IPS-18a (cell line): ENCODE measurements around the gene GAPVD1.
"Not testable (repeated sequence)": the region's sequence is repeated elsewhere in the genome, so short reads cannot be mapped to it uniquely, and the experiment has no call there.

ENCODE experiments used
- H3K27ac ChIP-seq: one replicate; pipeline ENCODE4 v1.5.1; 2013; ENCODE audit warnings: low read length
- H3K27me3 ChIP-seq: one replicate; pipeline ENCODE4 v1.6.1; 2013; ENCODE audit warnings: mild to moderate bottlenecking, low read length; ENCODE audit not compliant: control insufficient read depth, insufficient read depth
- H3K36me3 ChIP-seq: one replicate; pipeline ENCODE4 v1.6.1; 2013; ENCODE audit warnings: low read depth, low read length; ENCODE audit not compliant: control insufficient read depth
- H3K4me1 ChIP-seq: one replicate; pipeline ENCODE4 v1.6.1; 2013; ENCODE audit warnings: low read depth, low read length; ENCODE audit not compliant: control insufficient read depth
- H3K4me3 ChIP-seq: one replicate; pipeline ENCODE4 v1.5.1; 2013; ENCODE audit warnings: low read length
- H3K9ac ChIP-seq: one replicate; pipeline ENCODE4 v1.6.1; 2013; ENCODE audit warnings: mild to moderate bottlenecking, low read length, moderate library complexity
- H3K9me3 ChIP-seq: one replicate; pipeline ENCODE4 v1.6.1; 2013; ENCODE audit warnings: low read depth, low read length; ENCODE audit not compliant: control insufficient read depth

Gene GAPVD1

DNA sequence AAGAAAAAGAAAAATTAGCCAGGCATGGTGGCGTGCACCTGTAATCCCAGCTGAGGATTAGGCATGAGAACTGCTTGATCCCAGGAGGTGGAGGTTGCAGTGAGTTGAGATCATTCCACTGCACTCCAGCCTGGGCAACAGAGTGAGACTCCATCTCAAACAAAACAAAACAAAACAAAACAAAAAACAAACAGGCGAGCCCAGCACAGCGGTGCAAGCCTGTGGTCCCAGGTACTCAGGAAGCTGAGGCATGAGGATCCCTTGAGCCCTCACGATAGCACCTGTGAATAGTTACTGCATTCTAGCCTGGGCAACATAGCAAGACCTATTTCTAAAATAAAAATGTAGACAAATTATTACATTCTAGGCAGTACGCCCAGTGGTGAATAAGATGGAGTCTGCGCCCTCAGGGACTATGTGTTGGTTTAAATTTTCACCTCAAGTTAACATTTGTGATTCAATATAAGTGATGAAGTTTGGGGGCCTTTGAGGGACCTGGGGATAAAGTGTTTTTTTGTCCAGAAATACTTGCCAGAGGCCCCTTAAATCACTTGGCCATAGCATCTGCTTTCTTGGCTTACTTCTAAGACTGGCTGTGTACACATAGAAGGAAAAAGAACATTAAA is 3.4 kb upstream of the GAPVD1 start:
- Histone ChIP-seq H3K9me3 (no peaks in the 10 kb centered on the region), H3K9ac (no peak overlapping the region), H3K4me3 (no peak overlapping the region), H3K27me3 (no peaks in the 10 kb centered on the region), H3K27ac (no peak overlapping the region), H3K36me3 (no peaks in the 10 kb centered on the region), H3K4me1 (peaks cover 2% of the 10 kb centered on the region)

- Histone ChIP-seq H3K4me1 (peaks cover 2% of the 10 kb centered on the region), H3K9me3 (no peaks in the 10 kb centered on the region), H3K36me3 (no peaks in the 10 kb centered on the region), H3K27me3 (no peaks in the 10 kb centered on the region), H3K27ac (no peak overlapping the region), H3K9ac (no peak overlapping the region), H3K4me3 (no peak overlapping the region)
These were observed 2.6 kb upstream of the GAPVD1 start for GRCh38 chr9:125258832-125259534.

DNA sequence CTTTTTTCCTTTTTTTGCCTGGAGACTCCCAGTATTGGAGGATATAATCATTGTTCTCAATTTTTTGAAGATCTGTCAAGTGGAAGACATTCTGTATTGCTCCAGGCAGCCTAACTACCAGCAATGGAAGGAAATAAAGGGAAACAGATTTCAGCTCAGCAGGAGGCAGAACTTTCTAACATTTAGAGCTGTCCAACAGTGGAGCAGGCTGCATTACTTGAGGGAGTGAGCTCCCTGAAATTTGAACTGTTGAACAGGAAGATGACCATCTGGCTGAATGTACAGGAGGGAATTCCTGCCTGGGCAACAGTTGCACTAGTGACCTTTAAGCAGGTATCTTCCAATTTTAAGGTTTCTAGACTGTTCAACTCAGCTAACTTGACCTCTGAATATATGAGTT is 1.1 kb upstream of the GAPVD1 start:
- no peak overlapping the region for H3K9ac ChIP-seq

DNA sequence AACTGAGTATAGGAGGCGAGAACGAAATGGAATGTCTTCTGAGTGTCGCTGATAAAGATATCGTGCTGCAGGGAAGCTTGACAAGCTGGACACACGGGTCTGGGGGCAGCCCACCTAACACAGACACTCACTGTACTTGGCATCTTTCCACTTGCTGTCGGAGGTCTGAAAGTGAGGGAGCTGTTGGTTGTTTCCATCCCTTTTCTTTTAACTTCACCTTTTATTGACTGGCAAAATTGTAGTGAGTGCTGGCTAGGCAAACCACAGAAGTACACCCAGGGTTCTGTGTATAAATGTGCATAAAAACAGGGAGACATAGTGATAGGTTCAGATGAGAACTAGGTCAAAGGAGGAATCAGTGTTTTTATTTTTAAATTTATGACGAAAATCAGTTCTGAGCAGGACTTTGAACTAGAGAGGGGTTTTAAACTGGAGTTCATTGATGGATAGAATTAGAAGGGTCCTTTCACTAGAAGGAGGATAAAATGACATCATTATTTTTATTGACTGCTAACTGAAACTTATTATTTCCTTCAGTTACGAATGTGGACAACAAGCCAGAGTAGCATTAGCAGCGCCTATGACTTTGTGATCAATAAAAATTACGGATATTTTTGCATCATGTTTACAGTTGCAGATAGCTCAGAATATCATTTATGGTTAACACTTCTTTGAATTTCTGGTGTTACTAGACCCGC is 817 bp downstream of the GAPVD1 start:
- Histone ChIP-seq H3K9ac (peak overlapping the region; percentile 61), H3K4me3 (peak overlapping the region; percentile 79), H3K9me3 (no peaks in the 10 kb centered on the region), H3K4me1 (peaks cover 2% of the 10 kb centered on the region), H3K27ac (no peak overlapping the region), H3K36me3 (no peaks in the 10 kb centered on the region), H3K27me3 (no peaks in the 10 kb centered on the region)

More for the DNA sequence above, 1.1 kb upstream of the GAPVD1 start:
- peaks cover 2% of the 10 kb centered on the region for H3K4me1 ChIP-seq
- no peak overlapping the region for H3K27ac ChIP-seq
- no peak overlapping the region for H3K4me3 ChIP-seq
- no peaks in the 10 kb centered on the region for H3K27me3 ChIP-seq
- no peaks in the 10 kb centered on the region for H3K9me3 ChIP-seq
- no peaks in the 10 kb centered on the region for H3K36me3 ChIP-seq

- H3K27ac ChIP-seq, H3K27me3 ChIP-seq, H3K4me1 ChIP-seq, H3K9me3 ChIP-seq, H3K4me3 ChIP-seq, H3K36me3 ChIP-seq, H3K9ac ChIP-seq: not testable (repeated sequence)
These were observed 2.4 kb downstream of the GAPVD1 start for GRCh38 chr9:125264068-125264467.

DNA sequence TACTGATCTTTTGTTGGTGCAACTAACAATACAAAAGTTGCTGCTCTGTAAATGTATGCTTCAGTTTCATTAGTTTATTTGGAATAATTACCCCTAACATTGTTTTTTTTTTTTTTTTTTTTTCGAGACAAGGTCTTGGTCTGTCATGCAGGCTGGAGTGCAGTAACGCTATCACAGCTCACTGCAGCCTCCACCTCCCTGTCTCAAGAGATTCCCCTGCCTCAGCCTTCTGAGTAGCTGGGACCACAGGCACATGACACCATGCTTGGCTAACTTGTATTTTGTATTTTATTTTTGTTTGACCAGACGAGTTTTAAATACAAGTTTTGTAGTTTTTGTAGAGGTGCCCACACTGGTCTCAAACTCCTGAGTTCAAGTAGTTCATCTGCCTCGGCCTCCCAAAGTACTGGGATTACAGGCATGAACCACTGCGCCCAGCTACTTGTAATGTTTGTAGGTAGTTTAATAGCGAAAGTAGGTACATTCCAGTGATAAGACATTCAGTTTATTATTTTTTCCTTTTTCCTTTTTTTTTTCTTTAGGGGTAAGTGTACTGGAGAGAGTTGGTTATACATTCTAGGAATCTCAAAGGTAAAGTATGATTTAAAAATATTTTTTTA is 6.9 kb downstream of the GAPVD1 start:
- Histone ChIP-seq H3K4me3 (no peak overlapping the region), H3K9ac (no peak overlapping the region), H3K27me3 (no peaks in the 10 kb centered on the region), H3K4me1 (peaks cover 9% of the 10 kb centered on the region), H3K36me3 (no peaks in the 10 kb centered on the region), H3K27ac (no peak overlapping the region), H3K9me3 (no peaks in the 10 kb centered on the region)

DNA sequence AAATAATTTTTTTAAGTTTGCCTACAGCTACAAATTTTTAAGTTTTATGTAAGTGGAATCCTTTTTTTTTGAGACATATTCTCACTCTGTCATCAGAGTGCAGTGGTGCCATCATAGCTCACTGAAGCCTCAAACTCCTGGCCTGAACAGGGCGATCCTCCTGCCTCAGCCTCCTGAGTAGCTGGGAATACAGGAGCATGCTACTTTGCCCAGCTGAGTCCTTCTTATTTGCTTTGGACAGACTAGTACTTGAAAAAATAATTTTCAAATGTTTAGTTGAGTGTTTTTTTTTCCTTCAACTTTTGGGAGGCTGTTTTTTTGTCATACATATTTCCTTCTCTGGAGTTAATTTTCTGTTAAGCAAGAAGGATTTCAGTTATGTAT is 7.4 kb downstream of the GAPVD1 start:
- Histone ChIP-seq H3K4me1 (peaks cover 9% of the 10 kb centered on the region), H3K4me3 (no peak overlapping the region), H3K27me3 (no peaks in the 10 kb centered on the region), H3K27ac (no peak overlapping the region), H3K9me3 (no peaks in the 10 kb centered on the region), H3K9ac (no peak overlapping the region), H3K36me3 (no peaks in the 10 kb centered on the region)

- no peaks in the 10 kb centered on the region for H3K9me3 ChIP-seq
- no peak overlapping the region for H3K9ac ChIP-seq
- no peaks in the 10 kb centered on the region for H3K27me3 ChIP-seq
- peaks cover 9% of the 10 kb centered on the region for H3K4me1 ChIP-seq
- no peak overlapping the region for H3K4me3 ChIP-seq
- no peak overlapping the region for H3K27ac ChIP-seq
- no peaks in the 10 kb centered on the region for H3K36me3 ChIP-seq
These were observed 9.5 kb downstream of the GAPVD1 start for GRCh38 chr9:125271081-125271480.

- Histone ChIP-seq H3K36me3 (no peaks in the 10 kb centered on the region), H3K27ac (no peak overlapping the region), H3K9me3 (no peaks in the 10 kb centered on the region), H3K9ac (no peak overlapping the region), H3K4me1 (peaks cover 9% of the 10 kb centered on the region), H3K27me3 (no peaks in the 10 kb centered on the region), H3K4me3 (no peak overlapping the region)
These were observed 11.1 kb downstream of the GAPVD1 start for GRCh38 chr9:125272697-125273096.

- no peak overlapping the region for H3K9ac ChIP-seq
- no peaks in the 10 kb centered on the region for H3K27me3 ChIP-seq
- H3K27ac ChIP-seq: no peak overlapping the region
- H3K4me3 ChIP-seq: no peak overlapping the region
- no peaks in the 10 kb centered on the region for H3K36me3 ChIP-seq
- H3K9me3 ChIP-seq: no peaks in the 10 kb centered on the region
- peaks cover 7% of the 10 kb centered on the region for H3K4me1 ChIP-seq
These were observed 15.1 kb downstream of the GAPVD1 start for GRCh38 chr9:125276771-125277170.

- Histone ChIP-seq H3K36me3 (no peaks in the 10 kb centered on the region), H3K4me1 (peaks cover 5% of the 10 kb centered on the region), H3K27ac (no peak overlapping the region), H3K27me3 (no peaks in the 10 kb centered on the region), H3K9ac (no peak overlapping the region), H3K4me3 (no peak overlapping the region), H3K9me3 (no peaks in the 10 kb centered on the region)
These were observed 15.8 kb downstream of the GAPVD1 start for GRCh38 chr9:125277411-125277810.
